ENCODE results near the gene RHBDL3. TPM values are rescaled to one million over a fixed set of nuclear protein-coding genes. Genes with fewer than 3 reads are reported as not detected.

The RHBDL3 gene
- total and polyA plus RNA-seq, 2 donors (not counting 1 experiment from before 2014, with no cell fraction given) = not detected

- no peak for TF ChIP-seq EZH2 (IDR thresholded peaks at IDR 0.05; ENCODE audit: borderline replicate concordance, insufficient read depth, low read depth, low read length, poor library complexity, severe bottlenecking)
- TF ChIP-seq CTCF (IDR thresholded peaks at IDR 0.05) = no peak
- ATAC-seq (ENCODE audit: low read depth) = no peak
- CTCF ChIA-PET = no interaction called here
- H3K27me3 ChIP-seq (replicated peaks in 1 of 4; ENCODE audit: control extremely low read depth in 1 of 4, control insufficient read depth in 3 of 4, insufficient read depth in 4 of 4, low read length in 3 of 4) = no peaks in the 10 kb centered on the region
- no peaks in the 10 kb centered on the region for H3K4me1 ChIP-seq (ENCODE audit: control insufficient read depth in 2 of 2, insufficient read depth in 2 of 2, low read length in 2 of 2)
- H3K9me3 ChIP-seq (ENCODE audit: control extremely low read depth in 1 of 3, control insufficient read depth in 2 of 3, insufficient read depth in 1 of 3, low read length in 2 of 3) = no peaks in the 10 kb centered on the region
- H3K27ac Mint-ChIP-seq = no peak overlapping the region
- no peaks in the 10 kb centered on the region for H4K20me1 ChIP-seq (ENCODE audit: control insufficient read depth, insufficient read depth, low read length, poor library complexity, severe bottlenecking)
- no peak overlapping the region for H3K27ac ChIP-seq (ENCODE audit: low read length in 2 of 2)
- H3K79me2 ChIP-seq (ENCODE audit: control insufficient read depth, insufficient read depth, low read length) = no peaks in the 10 kb centered on the region
- WGBS (ENCODE audit: insufficient coverage) = 100% methylated on average over 1 of the region's 3 CpGs
- H3K9ac ChIP-seq (ENCODE audit: low read length) = no peak overlapping the region
- H3K4me2 ChIP-seq (replicated peaks; ENCODE audit: low read depth, low read length, poor library complexity, severe bottlenecking) = no peak overlapping the region
- no peaks in the 10 kb centered on the region for H3K27me3 Mint-ChIP-seq
- H3K4me3 ChIP-seq (ENCODE audit: control extremely low read depth in 1 of 5, extremely low read depth in 1 of 5, insufficient read depth in 1 of 5, low read depth in 2 of 5, low read length in 4 of 5) = no peak overlapping the region
- intact Hi-C loops (cut with micrococcal nuclease) = no loop called here
- no peak overlapping the region for H3K4me3 Mint-ChIP-seq
- H2AFZ ChIP-seq (ENCODE audit: insufficient read depth, low read depth, low read length, poor library complexity, severe bottlenecking) = no peak overlapping the region
- POLR2A ChIA-PET = no interaction called here
- no peaks in the 10 kb centered on the region for H3K36me3 ChIP-seq (replicated peaks in 1 of 2; ENCODE audit: control extremely low read depth in 1 of 2, control insufficient read depth in 1 of 2, extremely low read depth in 1 of 2, insufficient read depth in 2 of 2, low read length in 1 of 2)
- H3K9me3 Mint-ChIP-seq (ENCODE audit: insufficient read depth) = no peaks in the 10 kb centered on the region
- peaks cover 2% of the 10 kb centered on the region for H3K4me1 Mint-ChIP-seq
- no peak for DNase-seq
These were observed 38.7 kb upstream of the RHBDL3 start for GRCh38 chr17:32226886-32227285.

GRCh38 chr17:32227910-32228309 lies 37.7 kb upstream of the RHBDL3 start:
- WGBS (ENCODE audit: insufficient coverage) = 99% methylated on average over 9 of the region's 9 CpGs
- H2AFZ ChIP-seq (ENCODE audit: insufficient read depth, low read depth, low read length, poor library complexity, severe bottlenecking) = no peak overlapping the region
- Mint-ChIP-seq H3K4me1 (peaks cover 3% of the 10 kb centered on the region), H3K9me3 (ENCODE audit: insufficient read depth) (no peaks in the 10 kb centered on the region), H3K27ac (no peak overlapping the region), H3K27me3 (no peaks in the 10 kb centered on the region), H3K4me3 (no peak overlapping the region)
- DNase-seq = no peak
- H3K36me3 ChIP-seq (replicated peaks in 1 of 2; ENCODE audit: control extremely low read depth in 1 of 2, control insufficient read depth in 1 of 2, extremely low read depth in 1 of 2, insufficient read depth in 2 of 2, low read length in 1 of 2) = no peaks in the 10 kb centered on the region
- no peak overlapping the region for H3K9ac ChIP-seq (ENCODE audit: low read length)
- ATAC-seq (ENCODE audit: low read depth) = no peak
- intact Hi-C loops (cut with micrococcal nuclease) = no loop called here
- TF ChIP-seq CTCF (IDR thresholded peaks at IDR 0.05) = no peak
- no peak for TF ChIP-seq EZH2 (IDR thresholded peaks at IDR 0.05; ENCODE audit: borderline replicate concordance, insufficient read depth, low read depth, low read length, poor library complexity, severe bottlenecking)
- no peak overlapping the region for H3K4me3 ChIP-seq (ENCODE audit: control extremely low read depth in 1 of 5, extremely low read depth in 1 of 5, insufficient read depth in 1 of 5, low read depth in 2 of 5, low read length in 4 of 5)
- H3K27ac ChIP-seq (ENCODE audit: low read length in 2 of 2) = no peak overlapping the region
- no peaks in the 10 kb centered on the region for H3K79me2 ChIP-seq (ENCODE audit: control insufficient read depth, insufficient read depth, low read length)
- no peaks in the 10 kb centered on the region for H4K20me1 ChIP-seq (ENCODE audit: control insufficient read depth, insufficient read depth, low read length, poor library complexity, severe bottlenecking)
- no peaks in the 10 kb centered on the region for H3K4me1 ChIP-seq (ENCODE audit: control insufficient read depth in 2 of 2, insufficient read depth in 2 of 2, low read length in 2 of 2)
- CTCF ChIA-PET = no interaction called here
- POLR2A ChIA-PET = no interaction called here
- no peaks in the 10 kb centered on the region for H3K9me3 ChIP-seq (ENCODE audit: control extremely low read depth in 1 of 3, control insufficient read depth in 2 of 3, insufficient read depth in 1 of 3, low read length in 2 of 3)
- no peak overlapping the region for H3K4me2 ChIP-seq (replicated peaks; ENCODE audit: low read depth, low read length, poor library complexity, severe bottlenecking)
- no peaks in the 10 kb centered on the region for H3K27me3 ChIP-seq (replicated peaks in 1 of 4; ENCODE audit: control extremely low read depth in 1 of 4, control insufficient read depth in 3 of 4, insufficient read depth in 4 of 4, low read length in 3 of 4)

All from B cell (primary cell).